ENCODE data around the gene PDE11A.

- TF ChIP-seq TBP (CRISPR knock-in tag; IDR thresholded peaks at IDR 0.05) (no peak), TRIM24 (CRISPR knock-in tag; IDR thresholded peaks at IDR 0.05) (no peak), KDM4B (CRISPR knock-in tag; IDR thresholded peaks at IDR 0.05) (no peak), AKAP8 (CRISPR knock-in tag; IDR thresholded peaks at IDR 0.05) (no peak), ZBTB39 (CRISPR knock-in tag; IDR thresholded peaks at IDR 0.05) (no peak)
Observed at GRCh38 chr2:178008636-178009289, 63.8 kb downstream of the PDE11A start.
